GM18517 (cell line): ENCODE results near the gene CSNK1G3.
"Not testable (repeated sequence)": the region's sequence is repeated elsewhere in the genome, so short reads cannot be mapped to it uniquely, and the experiment has no call there.

Experiments used
- ATAC-seq: cut with Tn5 transposase; IDR thresholded peaks from one replicate; pipeline ENCODE4 v1.9.1; 2021; ENCODE audit warnings: mild to moderate bottlenecking, moderate library complexity; ENCODE audit not compliant: unreplicated experiment

CSNK1G3 gene

GRCh38 chr5:123628860-123629544, 117.0 kb downstream of the CSNK1G3 start:
- ATAC-seq = no peak

GRCh38 chr5:123636006-123636405, 124.0 kb downstream of the CSNK1G3 start:
- ATAC-seq = no peak

- not testable (repeated sequence) for ATAC-seq
Observed at GRCh38 chr5:123637028-123637427, 125.1 kb downstream of the CSNK1G3 start.

GRCh38 chr5:123639244-123639643, 127.3 kb downstream of the CSNK1G3 start:
- no peak for ATAC-seq

- no peak for ATAC-seq
Observed at GRCh38 chr5:123645024-123645603, 133.1 kb downstream of the CSNK1G3 start.

GRCh38 chr5:123647066-123647465, 135.1 kb downstream of the CSNK1G3 start:
- no peak for ATAC-seq

DNA sequence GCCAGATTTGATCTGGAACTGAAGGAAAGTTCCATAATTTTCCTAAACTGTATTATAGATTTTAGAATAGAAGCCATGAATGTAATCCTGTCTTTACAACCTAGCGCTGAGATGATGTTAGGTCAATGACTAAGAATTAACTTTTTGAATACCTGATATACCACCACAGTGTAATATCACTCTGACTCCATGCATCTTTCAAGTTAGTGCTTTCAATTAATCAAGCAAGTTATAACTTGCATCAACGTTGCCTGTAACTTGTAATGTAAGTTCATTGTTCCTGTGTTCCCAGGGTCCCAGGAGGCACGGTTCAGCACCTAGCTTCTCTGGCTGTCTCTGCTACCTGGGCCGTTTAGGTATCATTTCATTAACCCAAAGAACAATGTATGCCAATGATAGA, 139.3 kb downstream of the CSNK1G3 start:
- ATAC-seq = no peak

DNA sequence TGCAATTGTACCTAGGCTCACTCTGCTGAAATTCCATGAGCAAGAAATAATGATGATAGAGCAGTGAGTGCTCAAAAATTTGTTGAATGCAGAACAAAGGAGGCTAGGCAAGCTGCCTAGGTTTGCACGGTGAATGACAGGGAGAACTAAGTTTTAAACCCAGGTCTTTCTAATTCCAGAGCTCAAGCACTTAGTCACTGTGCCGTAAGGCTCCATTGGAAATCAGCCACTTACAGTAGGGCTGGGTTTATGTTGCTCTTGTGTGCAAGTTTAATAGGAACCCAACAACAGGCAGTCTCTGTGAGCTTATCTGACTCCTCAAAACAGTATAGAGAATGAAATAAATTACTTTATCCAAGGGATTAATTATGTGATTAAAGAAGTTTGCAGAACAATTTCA, 147.0 kb downstream of the CSNK1G3 start:
- ATAC-seq = no peak

GRCh38 chr5:123659495-123659894, 147.5 kb downstream of the CSNK1G3 start:
- no peak for ATAC-seq

DNA sequence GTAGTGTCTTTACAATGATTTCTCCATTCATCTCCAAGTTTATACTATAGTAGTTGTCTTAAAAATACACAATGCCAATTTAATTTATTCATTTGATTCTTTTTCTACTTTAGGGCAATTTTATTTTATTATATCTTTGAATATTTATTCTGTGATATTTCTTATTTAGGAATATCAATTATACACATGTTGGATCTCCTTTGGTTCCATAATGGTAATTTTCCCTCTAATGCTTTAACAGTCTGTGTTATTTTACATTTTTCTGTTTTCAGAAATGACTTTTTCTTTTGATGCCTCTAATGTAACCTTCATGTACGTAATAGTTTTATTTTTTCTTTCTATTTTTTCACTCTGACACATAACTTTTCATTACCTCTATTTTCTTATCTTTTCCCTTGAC, 153.0 kb downstream of the CSNK1G3 start:
- ATAC-seq = no peak

GRCh38 chr5:123665822-123666371, 153.9 kb downstream of the CSNK1G3 start:
- ATAC-seq = no peak
